GM21390 (cell line): ENCODE results near the gene USP17L18.
"Not testable (repeated sequence)": the region's sequence is repeated elsewhere in the genome, so short reads cannot be mapped to it uniquely, and the experiment has no call there.

ENCODE experiments used
- ATAC-seq: cut with Tn5 transposase; IDR thresholded peaks from one replicate; pipeline ENCODE4 v1.9.1; 2021; ENCODE audit not compliant: unreplicated experiment

USP17L18 gene

GRCh38 chr4:9247953-9248680 is at the start of gene USP17L18:
Gene USP17L18 (plus strand): TSS chr4:9248630. CDS start chr4:9248630, 0 bp downstream.
- not testable (repeated sequence) for ATAC-seq

GRCh38 chr4:9210357-9210756 is 38.1 kb upstream of the USP17L18 start, which contains the start of gene USP17L10:
Gene USP17L10 (plus strand): TSS chr4:9210657. CDS start chr4:9210657, 0 bp downstream.
- not testable (repeated sequence) for ATAC-seq

- ATAC-seq = not testable (repeated sequence)
Observed at GRCh38 chr4:9214701-9215100, 33.7 kb upstream of the USP17L18 start.

- not testable (repeated sequence) for ATAC-seq
Observed at GRCh38 chr4:9215105-9215504, 33.3 kb upstream of the USP17L18 start, which contains the start of gene USP17L11. Gene USP17L11 (plus strand): TSS chr4:9215405. CDS start chr4:9215405, 0 bp downstream.

- not testable (repeated sequence) for ATAC-seq
Observed at GRCh38 chr4:9219852-9220251, 28.6 kb upstream of the USP17L18 start, which contains the start of gene USP17L12. Gene USP17L12 (plus strand): TSS chr4:9220152. CDS start chr4:9220152, 0 bp downstream.

GRCh38 chr4:9224596-9224995 is 23.8 kb upstream of the USP17L18 start, which contains the start of gene USP17L13:
Gene USP17L13 (plus strand): TSS chr4:9224896. CDS start chr4:9224896, 0 bp downstream.
- not testable (repeated sequence) for ATAC-seq

- ATAC-seq = not testable (repeated sequence)
Observed at GRCh38 chr4:9230249-9230648, 18.2 kb upstream of the USP17L18 start.

GRCh38 chr4:9234085-9234484 is 14.3 kb upstream of the USP17L18 start, which contains the start of gene USP17L15:
Gene USP17L15 (plus strand): TSS chr4:9234385. CDS start chr4:9234385, 0 bp downstream.
- not testable (repeated sequence) for ATAC-seq

- not testable (repeated sequence) for ATAC-seq
Observed at GRCh38 chr4:9238461-9238860, 10.0 kb upstream of the USP17L18 start.

- ATAC-seq = not testable (repeated sequence)
Observed at GRCh38 chr4:9243579-9243978, 4.9 kb upstream of the USP17L18 start, which contains the start of gene USP17L17. Gene USP17L17 (plus strand): TSS chr4:9243879. CDS start chr4:9243879, 0 bp downstream.

- ATAC-seq = not testable (repeated sequence)
Observed at GRCh38 chr4:9253078-9253477, 4.6 kb downstream of the USP17L18 start, which contains the start of gene USP17L19. Gene USP17L19 (plus strand): TSS chr4:9253378. CDS start chr4:9253378, 0 bp downstream.

GRCh38 chr4:9257824-9258223 is 9.4 kb downstream of the USP17L18 start, which contains the start of gene USP17L20:
Gene USP17L20 (plus strand): TSS chr4:9258124. CDS start chr4:9258124, 0 bp downstream.
- not testable (repeated sequence) for ATAC-seq

- ATAC-seq = not testable (repeated sequence)
Observed at GRCh38 chr4:9262572-9262971, 14.1 kb downstream of the USP17L18 start, which contains the start of gene USP17L21. Gene USP17L21 (plus strand): TSS chr4:9262872. CDS start chr4:9262872, 0 bp downstream.

GRCh38 chr4:9267319-9267718 is 18.9 kb downstream of the USP17L18 start, which contains the start of gene USP17L22:
Gene USP17L22 (plus strand): TSS chr4:9267619. CDS start chr4:9267619, 0 bp downstream.
- not testable (repeated sequence) for ATAC-seq

- not testable (repeated sequence) for ATAC-seq
Observed at GRCh38 chr4:9271719-9272118, 23.3 kb downstream of the USP17L18 start.
